ENCODE data around the gene RILPL2.
"Not testable (repeated sequence)": the region's sequence is repeated elsewhere in the genome, so short reads cannot be mapped to it uniquely, and the experiment has no call there.

Gene RILPL2

GRCh38 chr12:123436017-123436964 is at the start of gene RILPL2:
TSS of gene RILPL2 (minus strand) at chr12:123436684. CDS start at chr12:123436420, 264 bp downstream.
- DNase-seq = no peak

GRCh38 chr12:123485756-123486155 is 49.3 kb upstream of the RILPL2 start:
- no peak for DNase-seq

- no peak for DNase-seq
Observed at GRCh38 chr12:123483602-123484248, 47.2 kb upstream of the RILPL2 start.

GRCh38 chr12:123482876-123483275 is 46.4 kb upstream of the RILPL2 start:
- no peak for DNase-seq

GRCh38 chr12:123481251-123481650 is 44.8 kb upstream of the RILPL2 start:
- DNase-seq = not testable (repeated sequence)

GRCh38 chr12:123479442-123480180 is 43.1 kb upstream of the RILPL2 start:
- DNase-seq = no peak

GRCh38 chr12:123478762-123479161 is 42.3 kb upstream of the RILPL2 start:
- no peak for DNase-seq

- DNase-seq = no peak
Observed at GRCh38 chr12:123478069-123478468, 41.6 kb upstream of the RILPL2 start.

- no peak for DNase-seq
Observed at GRCh38 chr12:123475246-123475703, 38.8 kb upstream of the RILPL2 start.

GRCh38 chr12:123474485-123475245 is 38.2 kb upstream of the RILPL2 start:
- no peak for DNase-seq

GRCh38 chr12:123472438-123472849 is 36.0 kb upstream of the RILPL2 start:
- no peak for DNase-seq

GRCh38 chr12:123471374-123472068 is 35.0 kb upstream of the RILPL2 start:
- DNase-seq = no peak

- DNase-seq = no peak
Observed at GRCh38 chr12:123469978-123470377, 33.5 kb upstream of the RILPL2 start.

- no peak for DNase-seq
Observed at GRCh38 chr12:123468786-123469185, 32.3 kb upstream of the RILPL2 start.

- no peak for DNase-seq
Observed at GRCh38 chr12:123465084-123465483, 28.6 kb upstream of the RILPL2 start.

GRCh38 chr12:123463174-123463573 is 26.7 kb upstream of the RILPL2 start:
- DNase-seq = not testable (repeated sequence)

- no peak for DNase-seq
Observed at GRCh38 chr12:123457980-123458779, 21.7 kb upstream of the RILPL2 start, which contains the start of gene SNRNP35. TSS of gene SNRNP35 (plus strand) at chr12:123458139. CDS start at chr12:123465541, 7,402 bp downstream.

- no peak for DNase-seq
Observed at GRCh38 chr12:123453165-123453564, 16.7 kb upstream of the RILPL2 start.

GRCh38 chr12:123452276-123452550 is 15.7 kb upstream of the RILPL2 start:
- DNase-seq = not testable (repeated sequence)

GRCh38 chr12:123450636-123451035 is 14.2 kb upstream of the RILPL2 start:
- DNase-seq = no peak

- DNase-seq = no peak
Observed at GRCh38 chr12:123449856-123450255, 13.4 kb upstream of the RILPL2 start.

Data from cortex of kidney (tissue), 1 donor.